NB4 (cell line): ENCODE data around the gene GNB2.
"Not testable (repeated sequence)": the region's sequence is repeated elsewhere in the genome, so short reads cannot be mapped to it uniquely, and the experiment has no call there.

ENCODE experiments used
- DNase-seq: peaks from one replicate; pipeline ENCODE4 v3.0.0; 2010; ENCODE audit warnings: low read depth
- H3K4me3 ChIP-seq: one replicate; pipeline ENCODE4 v1.5.1; 2011; ENCODE audit warnings: mild to moderate bottlenecking, low read depth, low read length, moderate library complexity
- CTCF ChIP-seq: IDR thresholded peaks from one replicate; pipeline ENCODE4 v1.5.1; 2012; ENCODE audit warnings: low read depth, low read length
- MYC ChIP-seq: IDR thresholded peaks from 2 replicates; pipeline ENCODE4 v1.6.1; 2011; ENCODE audit warnings: low read depth, low read length
- POLR2A ChIP-seq: IDR thresholded peaks from 2 replicates; pipeline ENCODE4 v1.6.1; 2011; ENCODE audit warnings: mild to moderate bottlenecking; ENCODE audit not compliant: insufficient read length; ENCODE audit errors: extremely low read depth
- TF ChIP-seq, protein P1 (sequence below): IDR thresholded peaks from 2 replicates; pipeline ENCODE4 v1.6.1; 2011; ENCODE audit warnings: low read depth, low read length

The GNB2 gene

DNA sequence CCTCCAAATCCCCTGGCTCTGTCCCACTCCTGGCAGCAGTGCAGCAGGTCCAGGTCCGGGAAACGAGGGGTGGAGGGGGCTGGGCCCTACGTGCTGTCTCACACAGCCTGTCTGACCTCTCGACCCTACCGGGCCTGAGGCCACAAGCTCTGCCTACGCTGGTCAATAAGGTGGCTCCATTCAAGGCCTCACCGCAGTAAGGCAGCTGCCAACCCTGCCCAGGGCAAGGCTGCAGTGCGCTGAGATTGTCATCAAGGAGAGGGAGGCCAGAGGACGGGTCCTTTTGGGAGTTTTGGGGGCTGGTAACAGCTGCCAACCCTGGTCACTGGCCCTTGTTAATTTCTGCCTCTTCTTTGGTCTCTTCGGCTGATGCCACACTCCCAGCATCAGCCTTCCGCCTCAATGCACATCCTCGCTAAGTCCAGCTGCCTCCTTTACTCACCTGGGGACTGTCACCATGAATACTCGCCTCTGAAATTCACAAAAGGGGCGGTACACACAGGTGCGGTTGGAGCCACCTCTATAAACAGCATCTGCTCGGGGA, 50.3 kb downstream of the GNB2 start:
- DNase-seq: no peak
- H3K4me3 ChIP-seq: no peak overlapping the region
- no peak for TF ChIP-seq POLR2A
- TF ChIP-seq MYC: no peak
- TF ChIP-seq, protein P1, sequence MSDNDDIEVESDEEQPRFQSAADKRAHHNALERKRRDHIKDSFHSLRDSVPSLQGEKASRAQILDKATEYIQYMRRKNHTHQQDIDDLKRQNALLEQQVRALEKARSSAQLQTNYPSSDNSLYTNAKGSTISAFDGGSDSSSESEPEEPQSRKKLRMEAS: no peak
- no peak for TF ChIP-seq CTCF

GRCh38 chr7:100724364-100724763, 50.8 kb downstream of the GNB2 start:
- not testable (repeated sequence) for DNase-seq, H3K4me3 ChIP-seq

DNA sequence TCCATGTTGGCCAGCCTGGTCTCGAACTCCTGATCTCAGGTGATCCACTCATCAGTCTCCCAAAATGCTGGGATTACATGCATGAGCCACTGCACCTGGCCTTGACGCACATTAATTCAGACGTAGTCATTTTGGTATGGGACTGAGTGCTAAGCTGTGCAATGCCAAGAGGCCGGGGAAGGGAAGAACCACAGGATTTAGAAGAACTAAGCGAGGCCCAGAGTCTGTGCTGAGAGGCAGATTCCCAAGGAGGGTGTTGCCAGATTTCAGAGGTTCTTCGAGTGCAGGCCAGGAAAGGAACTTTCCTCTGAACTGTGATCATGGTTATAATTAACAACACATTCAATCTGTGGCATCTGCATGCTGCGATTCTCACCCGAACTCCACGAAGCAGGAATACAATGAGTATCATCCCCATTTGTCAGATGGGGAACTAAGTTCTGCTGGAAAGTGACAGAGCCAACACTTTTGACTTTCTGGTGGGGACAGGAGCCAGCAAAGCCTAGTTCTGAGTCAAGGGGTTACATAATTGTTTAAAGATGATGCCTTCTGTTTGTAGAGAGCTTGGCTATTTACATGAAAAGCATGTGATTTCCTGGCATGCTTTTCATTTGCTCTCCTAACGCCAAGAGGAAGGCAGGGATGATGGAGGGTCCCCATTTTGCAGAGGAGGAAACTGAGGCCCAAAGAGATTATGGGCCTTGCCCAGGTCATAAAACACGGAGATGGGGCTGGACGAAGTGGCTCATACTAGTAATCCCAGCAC, 53.6 kb downstream of the GNB2 start:
- no peak for DNase-seq
- H3K4me3 ChIP-seq: no peak overlapping the region
- no peak for TF ChIP-seq POLR2A
- TF ChIP-seq MYC: no peak
- TF ChIP-seq CTCF: no peak
- TF ChIP-seq, protein P1: no peak

GRCh38 chr7:100728196-100728595, 54.7 kb downstream of the GNB2 start:
- H3K4me3 ChIP-seq: no peak overlapping the region
- DNase-seq: no peak
- TF ChIP-seq MYC: no peak
- TF ChIP-seq POLR2A: no peak
- TF ChIP-seq, protein P1: no peak
- no peak for TF ChIP-seq CTCF
